HFF-Myc (cell line): ENCODE measurements around the gene OTOG.

Experiments used
- DNase-seq: peaks from one replicate; pipeline ENCODE4 v3.0.0-alpha.2; 2011; ENCODE audit warnings: low read depth; ENCODE audit errors: extremely low read depth
- H3K4me3 ChIP-seq: replicated peaks from 2 replicates; pipeline ENCODE4 v1.5.1; 2011; ENCODE audit warnings: low read depth, mild to moderate bottlenecking, control low read depth, low read length
- CTCF ChIP-seq: IDR thresholded peaks from 2 replicates; pipeline ENCODE4 v1.5.1; 2012; ENCODE audit warnings: mild to moderate bottlenecking, low read depth, low read length, control low read depth; ENCODE audit errors: missing control alignments

Gene OTOG

GRCh38 chr11:17638311-17638710 lies 91.3 kb downstream of the OTOG start:
- DNase-seq: no peak
- TF ChIP-seq CTCF: no peak

GRCh38 chr11:17639091-17639490 lies 92.0 kb downstream of the OTOG start:
- no peak for DNase-seq
- TF ChIP-seq CTCF: no peak

More at GRCh38 chr11:17638311-17638710, 91.3 kb downstream of the OTOG start:
- no peak overlapping the region for H3K4me3 ChIP-seq

GRCh38 chr11:17639781-17640180 lies 92.7 kb downstream of the OTOG start:
- no peak for DNase-seq

More at GRCh38 chr11:17639091-17639490, 92.0 kb downstream of the OTOG start:
- no peak overlapping the region for H3K4me3 ChIP-seq

GRCh38 chr11:17640493-17641164 lies 93.6 kb downstream of the OTOG start:
- no peak overlapping the region for H3K4me3 ChIP-seq
- TF ChIP-seq CTCF: no peak
- DNase-seq: no peak

More at GRCh38 chr11:17639781-17640180, 92.7 kb downstream of the OTOG start:
- H3K4me3 ChIP-seq: no peak overlapping the region
- no peak for TF ChIP-seq CTCF

- TF ChIP-seq CTCF: no peak
Measured at GRCh38 chr11:17641792-17642350, 94.8 kb downstream of the OTOG start.

GRCh38 chr11:17642370-17642769 lies 95.3 kb downstream of the OTOG start:
- H3K4me3 ChIP-seq: no peak overlapping the region
- no peak for TF ChIP-seq CTCF
- DNase-seq: peak; percentile 5

More at GRCh38 chr11:17641792-17642350, 94.8 kb downstream of the OTOG start:
- DNase-seq: no peak
- H3K4me3 ChIP-seq: no peak overlapping the region
